SU-DHL-6 (cell line): ENCODE results near the gene NT5DC4.

Source experiments
- EZH2phosphoT487 ChIP-seq: fragments of 200-600 bp; sonication (generic), shearing (Covaris generic); conservative IDR thresholded peaks from 2 replicates; pipeline ENCODE4 v1.6.1; 2018; ENCODE audit warnings: mild to moderate bottlenecking, antibody characterized with exemption, low read length, moderate library complexity, mixed read lengths
- TF ChIP-seq, protein P1 (sequence below): fragments of 200-600 bp; sonication (generic); IDR thresholded peaks from one replicate; pipeline ENCODE4 v1.5.1; 2017; ENCODE audit warnings: antibody characterized with exemption, mild to moderate bottlenecking, low read length, moderate library complexity; ENCODE audit not compliant: insufficient read depth, poor library complexity, severe bottlenecking

DNA sequence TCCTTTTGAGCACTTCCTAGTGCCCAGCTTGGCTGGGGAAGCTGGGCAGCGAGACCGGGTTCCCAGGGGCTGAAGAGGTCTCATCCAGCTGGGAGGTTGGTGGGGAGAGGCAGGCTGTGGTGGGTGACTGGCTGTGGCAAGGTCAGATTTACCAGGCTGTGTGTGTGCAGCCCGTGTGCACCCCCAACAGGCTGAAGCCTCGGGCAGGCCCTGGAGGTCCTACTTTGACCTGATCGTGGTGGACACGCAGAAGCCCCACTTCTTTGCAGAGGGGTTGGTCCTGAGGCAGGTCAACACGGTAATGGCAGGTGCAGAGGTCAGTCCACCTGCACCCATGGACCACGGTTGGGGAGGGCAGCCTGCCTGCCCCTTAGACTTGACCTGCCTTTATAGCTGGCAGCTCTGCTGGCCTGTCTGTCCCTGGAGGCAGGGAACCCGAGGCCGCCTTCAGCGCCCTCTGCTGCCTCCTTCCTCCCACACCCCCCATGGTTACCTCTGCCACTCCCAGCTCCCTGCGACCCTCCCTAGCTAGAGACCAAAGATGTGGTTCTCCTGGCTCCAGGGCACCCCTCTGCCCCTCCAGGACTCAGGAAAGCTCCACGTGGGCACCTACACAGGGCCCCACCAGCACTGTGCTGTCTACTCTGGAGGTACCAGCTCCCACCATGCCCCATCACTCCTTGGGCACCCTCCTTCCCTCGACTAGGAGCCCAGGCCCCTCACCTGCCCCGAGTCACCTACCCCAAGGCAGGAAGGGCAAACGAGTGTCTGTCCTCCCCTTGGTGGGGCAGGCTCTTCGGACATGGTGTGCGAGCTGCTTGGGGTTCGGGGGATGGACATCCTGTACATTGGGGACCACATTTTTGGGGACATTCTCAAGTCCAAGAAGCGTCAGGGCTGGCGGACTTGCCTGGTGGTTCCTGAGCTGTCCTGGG is 4.0 kb downstream of the NT5DC4 start:
- TF ChIP-seq, protein P1, sequence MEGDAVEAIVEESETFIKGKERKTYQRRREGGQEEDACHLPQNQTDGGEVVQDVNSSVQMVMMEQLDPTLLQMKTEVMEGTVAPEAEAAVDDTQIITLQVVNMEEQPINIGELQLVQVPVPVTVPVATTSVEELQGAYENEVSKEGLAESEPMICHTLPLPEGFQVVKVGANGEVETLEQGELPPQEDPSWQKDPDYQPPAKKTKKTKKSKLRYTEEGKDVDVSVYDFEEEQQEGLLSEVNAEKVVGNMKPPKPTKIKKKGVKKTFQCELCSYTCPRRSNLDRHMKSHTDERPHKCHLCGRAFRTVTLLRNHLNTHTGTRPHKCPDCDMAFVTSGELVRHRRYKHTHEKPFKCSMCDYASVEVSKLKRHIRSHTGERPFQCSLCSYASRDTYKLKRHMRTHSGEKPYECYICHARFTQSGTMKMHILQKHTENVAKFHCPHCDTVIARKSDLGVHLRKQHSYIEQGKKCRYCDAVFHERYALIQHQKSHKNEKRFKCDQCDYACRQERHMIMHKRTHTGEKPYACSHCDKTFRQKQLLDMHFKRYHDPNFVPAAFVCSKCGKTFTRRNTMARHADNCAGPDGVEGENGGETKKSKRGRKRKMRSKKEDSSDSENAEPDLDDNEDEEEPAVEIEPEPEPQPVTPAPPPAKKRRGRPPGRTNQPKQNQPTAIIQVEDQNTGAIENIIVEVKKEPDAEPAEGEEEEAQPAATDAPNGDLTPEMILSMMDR, result peak; percentile 18
- no peak for TF ChIP-seq EZH2phosphoT487
